ENCODE data around the gene KRTAP3-1. TPM values are rescaled to one million over a fixed set of nuclear protein-coding genes. Genes with fewer than 3 reads are reported as not detected.
"Not testable (repeated sequence)": the region's sequence is repeated elsewhere in the genome, so short reads cannot be mapped to it uniquely, and the experiment has no call there.

Gene KRTAP3-1
- 10 to 100 TPM in 1 of 4 donors, 1 to 10 TPM in 1, not detected in 2; 4.0 to 83.2 TPM for total RNA-seq

DNA sequence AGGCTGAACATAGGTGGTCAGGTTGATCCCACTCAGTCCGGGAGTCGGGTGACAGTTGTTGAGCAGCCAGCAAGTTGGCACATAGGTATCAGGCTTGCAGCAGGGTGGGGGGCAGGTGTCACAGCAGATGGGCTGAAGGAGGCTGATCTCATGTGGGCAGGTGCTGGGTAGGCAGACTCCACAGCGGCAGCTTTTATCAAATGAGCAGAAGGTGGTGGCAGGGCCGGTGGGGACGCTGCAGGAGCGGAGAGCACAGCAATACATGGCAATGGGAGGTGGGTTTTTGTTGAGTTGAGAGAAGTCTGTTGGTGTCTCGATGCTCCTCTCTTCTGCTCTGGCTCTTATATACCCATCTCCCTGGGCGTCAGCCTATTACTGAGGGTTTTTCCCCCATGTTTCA is at the start of gene KRTAP3-1:
KRTAP3-1 (minus strand) TSS at position 318 of the 400 bp plus-strand sequence; CDS start at position 264, 54 bp downstream.
- DNase-seq (ENCODE audit: low spot score in 2 of 2): no peak
- no peak within 1 kb of the TSS for H3K4me3 ChIP-seq (ENCODE audit: low read depth, poor library complexity, severe bottlenecking)
- whole genome bisulfite sequencing, 2 donors: 90% methylated on average over 8 of the region's 8 CpGs
- TF ChIP-seq, protein P1, sequence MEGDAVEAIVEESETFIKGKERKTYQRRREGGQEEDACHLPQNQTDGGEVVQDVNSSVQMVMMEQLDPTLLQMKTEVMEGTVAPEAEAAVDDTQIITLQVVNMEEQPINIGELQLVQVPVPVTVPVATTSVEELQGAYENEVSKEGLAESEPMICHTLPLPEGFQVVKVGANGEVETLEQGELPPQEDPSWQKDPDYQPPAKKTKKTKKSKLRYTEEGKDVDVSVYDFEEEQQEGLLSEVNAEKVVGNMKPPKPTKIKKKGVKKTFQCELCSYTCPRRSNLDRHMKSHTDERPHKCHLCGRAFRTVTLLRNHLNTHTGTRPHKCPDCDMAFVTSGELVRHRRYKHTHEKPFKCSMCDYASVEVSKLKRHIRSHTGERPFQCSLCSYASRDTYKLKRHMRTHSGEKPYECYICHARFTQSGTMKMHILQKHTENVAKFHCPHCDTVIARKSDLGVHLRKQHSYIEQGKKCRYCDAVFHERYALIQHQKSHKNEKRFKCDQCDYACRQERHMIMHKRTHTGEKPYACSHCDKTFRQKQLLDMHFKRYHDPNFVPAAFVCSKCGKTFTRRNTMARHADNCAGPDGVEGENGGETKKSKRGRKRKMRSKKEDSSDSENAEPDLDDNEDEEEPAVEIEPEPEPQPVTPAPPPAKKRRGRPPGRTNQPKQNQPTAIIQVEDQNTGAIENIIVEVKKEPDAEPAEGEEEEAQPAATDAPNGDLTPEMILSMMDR (IDR thresholded peaks at IDR 0.05): no peak
- TF ChIP-seq POLR2A (IDR thresholded peaks at IDR 0.05): no peak
- intact Hi-C loops (cut with DNase I; ENCODE audit: low total_unique reads): no loop called here

DNA sequence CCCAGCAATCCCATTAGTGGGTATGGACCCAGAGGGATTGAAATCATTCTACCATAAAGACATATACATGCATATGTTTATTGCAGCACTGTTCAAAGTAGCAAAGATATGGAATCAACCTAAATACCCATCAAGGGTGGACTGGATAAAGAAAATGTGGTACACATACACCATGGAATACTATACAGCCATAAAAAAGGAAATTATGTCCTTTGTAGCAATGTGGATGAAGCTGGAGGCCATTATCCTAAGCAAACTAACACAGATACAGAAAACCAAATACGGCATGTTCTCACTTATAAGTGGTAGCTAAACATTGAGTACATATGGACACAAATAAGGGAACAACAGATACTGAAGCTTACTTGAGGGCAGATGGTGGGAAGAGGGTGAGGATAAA is 48.6 kb upstream of the KRTAP3-1 start:
- TF ChIP-seq POLR2A (IDR thresholded peaks at IDR 0.05): no peak
- TF ChIP-seq, protein P1 (IDR thresholded peaks at IDR 0.05): no peak
- H3K4me3 ChIP-seq (ENCODE audit: low read depth, poor library complexity, severe bottlenecking): no peak overlapping the region
- intact Hi-C loops (cut with DNase I; ENCODE audit: low total_unique reads): no loop called here
- 91 to 95% methylated on average over 1 of the region's 1 CpG for WGBS, 2 donors
- DNase-seq (ENCODE audit: low spot score in 2 of 2): no peak

DNA sequence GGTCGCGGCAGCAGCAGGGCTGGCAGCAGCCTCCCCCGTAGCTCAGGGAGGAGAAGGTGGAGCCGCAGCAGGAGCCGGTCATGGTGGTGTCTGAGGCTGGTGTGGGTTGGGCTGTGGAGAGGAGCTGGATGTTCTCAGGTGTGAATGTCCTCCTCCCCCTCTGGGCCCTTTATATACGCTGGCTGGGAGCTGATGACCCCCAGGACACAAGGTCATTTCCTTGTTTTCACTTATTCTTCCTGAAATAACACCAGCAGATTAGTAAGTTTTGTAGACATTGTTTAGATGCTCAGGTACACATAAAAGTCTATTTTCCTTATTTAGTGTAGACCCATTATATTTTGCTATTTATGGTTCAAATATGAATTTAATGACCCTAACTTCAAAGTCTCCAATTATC is 46.2 kb upstream of the KRTAP3-1 start, which contains the start of gene KRTAP2-2:
KRTAP2-2 (minus strand) TSS at position 101 of the 400 bp plus-strand sequence; CDS start at position 82, 19 bp downstream.
- H3K4me3 ChIP-seq (ENCODE audit: low read depth, poor library complexity, severe bottlenecking); DNase-seq (ENCODE audit: low spot score in 2 of 2); intact Hi-C loops (cut with DNase I; ENCODE audit: low total_unique reads): not testable (repeated sequence)
- 87 to 90% methylated on average over 1 to 3 of the region's 6 CpGs for WGBS, 2 donors

DNA sequence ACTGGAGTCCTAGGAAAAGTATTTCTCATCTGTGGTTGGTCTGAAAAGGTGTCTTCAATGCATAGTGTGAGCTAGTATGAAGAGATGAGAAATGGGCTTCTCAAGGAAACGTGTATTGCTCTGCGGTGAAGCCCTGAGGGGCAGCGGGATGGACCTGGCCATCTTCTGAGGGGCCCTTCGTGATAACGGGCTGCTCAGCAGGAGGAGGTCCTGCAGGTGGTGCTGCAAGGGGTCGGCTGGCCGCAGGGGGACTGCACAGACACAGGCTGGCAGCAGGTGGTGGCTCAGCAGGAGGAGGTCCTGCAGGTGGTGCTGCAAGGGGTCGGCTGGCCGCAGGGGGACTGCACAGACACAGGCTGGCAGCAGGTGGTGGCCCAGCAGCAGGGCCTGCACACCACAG is 45.6 kb upstream of the KRTAP3-1 start:
- WGBS, 2 donors: 81 to 84% methylated on average over 7 of the region's 9 CpGs
- H3K4me3 ChIP-seq (ENCODE audit: low read depth, poor library complexity, severe bottlenecking); DNase-seq (ENCODE audit: low spot score in 2 of 2); intact Hi-C loops (cut with DNase I; ENCODE audit: low total_unique reads): not testable (repeated sequence)

DNA sequence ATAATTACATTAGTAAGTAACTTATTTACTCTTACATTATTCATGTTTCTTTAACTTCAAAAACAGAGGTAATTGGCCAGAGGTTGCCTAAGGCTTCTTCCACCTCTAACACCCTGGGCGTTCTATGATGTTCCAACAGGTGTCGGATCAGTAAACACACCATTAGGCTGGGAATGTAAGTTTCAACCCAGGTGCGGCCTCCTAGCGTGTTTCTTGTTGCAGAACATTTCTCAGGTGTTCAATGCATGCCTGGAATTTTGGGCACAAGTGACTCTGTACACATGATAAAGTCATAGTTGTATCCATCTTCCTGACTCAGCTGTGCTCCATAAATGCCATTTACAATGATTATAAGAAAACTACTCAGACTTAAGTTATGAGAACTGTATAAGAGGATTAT is 45.1 kb upstream of the KRTAP3-1 start:
- no peak for DNase-seq (ENCODE audit: low spot score in 2 of 2)
- H3K4me3 ChIP-seq (ENCODE audit: low read depth, poor library complexity, severe bottlenecking): no peak overlapping the region
- intact Hi-C loops (cut with DNase I; ENCODE audit: low total_unique reads): no loop called here
- TF ChIP-seq, protein P1 (IDR thresholded peaks at IDR 0.05): no peak
- TF ChIP-seq POLR2A (IDR thresholded peaks at IDR 0.05): no peak
- WGBS, 2 donors: 93 to 97% methylated on average over 4 of the region's 4 CpGs

DNA sequence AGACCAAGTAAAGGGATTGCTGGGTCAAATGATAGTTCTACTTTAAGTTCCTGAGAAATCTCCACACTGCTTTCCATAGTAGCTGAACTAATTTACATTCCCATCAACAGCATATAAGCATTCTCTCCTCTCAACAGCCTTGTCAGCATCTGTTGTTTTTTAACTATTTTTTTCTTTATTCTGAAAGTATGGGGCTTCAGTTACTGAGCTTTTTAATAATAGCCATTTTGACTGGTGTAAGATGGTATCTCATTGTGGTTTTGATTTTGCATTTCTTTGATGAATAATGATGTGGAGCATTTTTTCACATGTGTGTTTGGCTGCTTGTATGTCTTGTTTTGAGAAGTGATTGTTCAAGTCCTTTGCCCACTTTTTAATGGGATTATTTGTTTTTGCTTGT is 43.6 kb upstream of the KRTAP3-1 start:
- DNase-seq (ENCODE audit: low spot score in 2 of 2): no peak
- no peak overlapping the region for H3K4me3 ChIP-seq (ENCODE audit: low read depth, poor library complexity, severe bottlenecking)
- intact Hi-C loops (cut with DNase I; ENCODE audit: low total_unique reads): no loop called here
- no peak for TF ChIP-seq POLR2A (IDR thresholded peaks at IDR 0.05)

DNA sequence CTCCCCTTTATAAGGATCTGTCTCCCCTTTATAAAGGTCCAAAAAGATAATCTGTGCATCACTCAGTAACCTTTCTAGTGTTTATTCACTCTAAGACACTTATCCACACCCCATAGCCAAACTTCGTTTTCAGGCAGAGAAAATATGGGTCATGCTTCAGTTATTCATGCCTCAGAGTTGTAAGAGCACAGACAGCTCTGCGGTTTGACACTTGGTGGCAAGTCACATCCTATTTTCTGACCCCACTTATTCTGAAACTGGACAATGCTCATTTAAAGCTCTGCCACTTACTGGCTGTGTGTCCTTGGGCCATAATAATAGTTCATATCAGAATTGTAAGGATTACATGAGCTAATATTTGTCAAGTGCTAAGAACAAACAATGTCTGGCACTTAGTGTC is 40.2 kb upstream of the KRTAP3-1 start:
- TF ChIP-seq POLR2A (IDR thresholded peaks at IDR 0.05): no peak
- TF ChIP-seq, protein P1 (IDR thresholded peaks at IDR 0.05): no peak
- intact Hi-C loops (cut with DNase I; ENCODE audit: low total_unique reads): no loop called here
- WGBS, 2 donors: 50 to 75% methylated on average over 2 of the region's 2 CpGs
- H3K4me3 ChIP-seq (ENCODE audit: low read depth, poor library complexity, severe bottlenecking): no peak overlapping the region
- no peak for DNase-seq (ENCODE audit: low spot score in 2 of 2)

Measured in lower leg skin (tissue), 4 donors.